Spleen (tissue), 11 donors: ENCODE measurements around the gene RPP14. TPM values are rescaled to one million over a fixed set of nuclear protein-coding genes. Genes with fewer than 3 reads are reported as not detected.

Experiments used
- DNase-seq: peaks from one replicate; pipeline ENCODE4 v3.0.0-alpha.2; 2020
- H3K27ac ChIP-seq, 8 donors: fragments of 200-600 bp; sonication (generic) in 7 of 8; 1 replicate in 4 of 8; 2 replicates in 4 of 8; pipeline versions ENCODE4 v1.5.0 to v1.8.0; 2016 to 2021; ENCODE audit warnings: inconsistent platforms in 4 of 8, mild to moderate bottlenecking in 4 of 8, moderate library complexity in 1 of 8
- H3K27me3 ChIP-seq, 7 donors: fragments of 200-600 bp; sonication (generic) in 6 of 7; replicated peaks in 1 of 7; 1 replicate in 4 of 7; 2 replicates in 3 of 7; pipeline versions ENCODE4 v1.5.0 to v1.8.0; 2016 to 2021; ENCODE audit warnings: inconsistent platforms in 3 of 7, mild to moderate bottlenecking in 1 of 7
- H3K36me3 ChIP-seq, 6 donors: fragments of 200-600 bp; sonication (generic) in 5 of 6; 1 replicate in 4 of 6; 2 replicates in 2 of 6; pipeline versions ENCODE4 v1.5.0 to v1.8.0; 2016 to 2021; ENCODE audit warnings: inconsistent platforms in 2 of 6
- H3K4me1 ChIP-seq, 6 donors: fragments of 200-600 bp; sonication (generic) in 5 of 6; 1 replicate in 3 of 6; 2 replicates in 3 of 6; pipeline versions ENCODE4 v1.5.0 to v1.8.0; 2016 to 2021; ENCODE audit warnings: inconsistent platforms in 3 of 6
- H3K4me3 ChIP-seq, 8 donors: fragments of 200-600 bp; sonication (generic) in 7 of 8; 1 replicate in 4 of 8; 2 replicates in 4 of 8; pipeline versions ENCODE4 v1.5.0 to v1.8.0; 2016 to 2021; ENCODE audit warnings: inconsistent platforms in 4 of 8, mild to moderate bottlenecking in 4 of 8, moderate library complexity in 2 of 8
- H3K9me3 ChIP-seq, 8 donors: fragments of 200-600 bp; sonication (generic) in 7 of 8; 1 replicate in 4 of 8; 2 replicates in 4 of 8; pipeline versions ENCODE4 v1.5.0 to v1.8.0; 2016 to 2021; ENCODE audit warnings: inconsistent platforms in 4 of 8
- CTCF ChIP-seq, 11 experiments: fragments of 200-600 bp in 7 of 11; fragments of 450-650 bp in 4 of 11; sonication (generic) in 4 of 11; IDR thresholded peaks in 8 of 11; conservative IDR thresholded peaks in 3 of 11; 1 replicate in 7 of 11; 2 replicates in 4 of 11; pipeline versions ENCODE4 v1.4.0 to v1.8.0; 2016 to 2021; ENCODE audit warnings: antibody characterized with exemption in 11 of 11, inconsistent platforms in 4 of 11, mild to moderate bottlenecking in 1 of 11
- POLR2A ChIP-seq, 3 donors: fragments of 450-650 bp; IDR thresholded peaks; one replicate each; pipeline ENCODE4 v1.5.1; 2017; ENCODE audit warnings: antibody characterized with exemption in 3 of 3, mild to moderate bottlenecking in 1 of 3
- POLR2AphosphoS5 ChIP-seq, 3 donors: sonication (generic); formaldehyde crosslinking; IDR thresholded peaks; one replicate each; pipeline ENCODE4 v1.5.1; 2017; ENCODE audit warnings: antibody characterized with exemption in 3 of 3
- WGBS, 5 donors: extraction: QIAGEN DNeasy Blood & Tissue Kit in 3 of 5; methylation state at CpG; one replicate each; pipeline versions ENCODE4 v1.1.5 to v1.1.7; 2013 to 2018; 5-methylcytosine and 5-hydroxymethylcytosine counted together
- intact Hi-C: fragments of 100-400 bp; cut with DNase I; formaldehyde crosslinking; loops from one replicate; pipeline ENCODE4 v1.15.0; 2023; ENCODE audit warnings: low total_unique reads
- polyA plus RNA-seq, 3 donors: library from polyadenylated mRNA; stranded (reverse); fragments of 200-250 nt; gene quantifications; one replicate each; pipeline ENCODE4 v1.2.1, GENCODE V29; 2013
- total RNA-seq, 7 donors: library from RNA; depleted of rRNA in 3 of 7; stranded (reverse); fragments of >200 nt in 3 of 7; fragmentation: NEBNext Ultra II Directional in 4 of 7; extraction: Animal tissue kit (Norgen Biotek cat#: 25700) in 4 of 7; gene quantifications; one replicate each; pipeline versions ENCODE4 v1.1.0 to v1.2.1, GENCODE V29; 2016 to 2021
- donor health status: healthy with polysubstance abuse.
- donor health status: DM: no; HTN: no; CAD: no; lungs with moderate emphysema.
- donor health status: DM: no; HTN: no; CAD: no.
- donor health status: Bipolar disorder and iron deficiency.
- donor health status: healthy.
- donor health status: DM: no; HTN: no; CAD: no.
- donor health status: DM: yes; HTN: yes; CAD: no.

The RPP14 gene
- total and polyA plus RNA-seq, 10 donors = 6.2 to 21.3 (median 14.3) TPM

DNA sequence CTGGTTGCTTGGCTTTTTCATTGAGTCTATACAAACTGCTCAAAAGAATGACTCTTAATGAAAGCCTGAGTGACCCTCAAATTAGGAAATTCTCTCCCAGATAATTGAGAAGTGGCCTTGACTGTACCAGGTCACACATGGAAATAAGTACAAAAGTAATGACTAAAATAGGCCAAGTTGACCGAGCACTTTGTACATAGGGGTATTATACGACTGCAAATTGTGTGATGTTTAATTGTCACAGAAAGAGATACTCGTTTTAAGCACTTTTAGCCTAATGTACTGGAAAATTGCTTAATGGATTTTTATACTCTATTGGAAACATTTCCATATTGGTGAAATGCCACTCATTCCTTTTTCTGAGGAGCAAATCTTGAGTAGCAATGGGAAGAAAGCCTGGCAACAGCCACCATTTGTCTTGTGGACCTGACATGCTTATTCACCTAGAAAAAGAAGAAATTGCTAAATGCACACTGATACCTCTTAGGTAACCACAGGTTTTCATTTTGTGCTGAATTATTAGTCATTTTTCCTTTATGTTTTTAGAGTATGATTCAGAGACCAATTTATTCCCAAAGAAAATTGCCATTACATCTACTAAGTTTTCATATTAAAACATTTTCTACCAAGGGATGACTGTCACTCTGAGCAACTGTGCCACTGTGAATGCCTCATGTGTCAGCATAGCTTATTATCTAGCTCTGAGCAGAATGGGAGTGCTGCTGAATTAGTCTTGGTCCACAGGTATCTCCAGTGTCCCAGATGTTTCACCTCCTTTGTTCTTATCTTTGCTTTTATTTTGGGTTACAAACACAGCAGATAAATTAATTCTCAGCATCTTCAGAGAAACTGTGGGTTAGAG is 17.7 kb downstream of the RPP14 start:
- Histone ChIP-seq H3K27me3 (no peaks in the 10 kb centered on the region), H3K4me3 (no peak overlapping the region), H3K9me3 (no peaks in the 10 kb centered on the region), H3K27ac (peak overlapping the region in 6 of 8 donors; percentile 16 to 79 (median 72)), H3K36me3 (peaks cover 0 to 13% (median 6%) of the 10 kb centered on the region in 6 donors), H3K4me1 (peaks cover 20 to 62% (median 40%) of the 10 kb centered on the region in 6 donors)
- intact Hi-C loops = loop anchor here (5.0 to 10.0 kb wide), 2 partner anchors 89 to 211 kb away; partner anchors contain the start of gene ACOX2
- 65 to 86% (median 68%) methylated on average over 3 of the region's 3 CpGs for WGBS, 5 donors
- TF ChIP-seq CTCF (IDR thresholded peaks at IDR 0.05 in 8 of 11, conservative IDR thresholded peaks at IDR 0.05 in 3 of 11) (no peak), POLR2A (IDR thresholded peaks at IDR 0.05) (no peak), POLR2AphosphoS5 (IDR thresholded peaks at IDR 0.05) (no peak)
- DNase-seq = no peak

DNA sequence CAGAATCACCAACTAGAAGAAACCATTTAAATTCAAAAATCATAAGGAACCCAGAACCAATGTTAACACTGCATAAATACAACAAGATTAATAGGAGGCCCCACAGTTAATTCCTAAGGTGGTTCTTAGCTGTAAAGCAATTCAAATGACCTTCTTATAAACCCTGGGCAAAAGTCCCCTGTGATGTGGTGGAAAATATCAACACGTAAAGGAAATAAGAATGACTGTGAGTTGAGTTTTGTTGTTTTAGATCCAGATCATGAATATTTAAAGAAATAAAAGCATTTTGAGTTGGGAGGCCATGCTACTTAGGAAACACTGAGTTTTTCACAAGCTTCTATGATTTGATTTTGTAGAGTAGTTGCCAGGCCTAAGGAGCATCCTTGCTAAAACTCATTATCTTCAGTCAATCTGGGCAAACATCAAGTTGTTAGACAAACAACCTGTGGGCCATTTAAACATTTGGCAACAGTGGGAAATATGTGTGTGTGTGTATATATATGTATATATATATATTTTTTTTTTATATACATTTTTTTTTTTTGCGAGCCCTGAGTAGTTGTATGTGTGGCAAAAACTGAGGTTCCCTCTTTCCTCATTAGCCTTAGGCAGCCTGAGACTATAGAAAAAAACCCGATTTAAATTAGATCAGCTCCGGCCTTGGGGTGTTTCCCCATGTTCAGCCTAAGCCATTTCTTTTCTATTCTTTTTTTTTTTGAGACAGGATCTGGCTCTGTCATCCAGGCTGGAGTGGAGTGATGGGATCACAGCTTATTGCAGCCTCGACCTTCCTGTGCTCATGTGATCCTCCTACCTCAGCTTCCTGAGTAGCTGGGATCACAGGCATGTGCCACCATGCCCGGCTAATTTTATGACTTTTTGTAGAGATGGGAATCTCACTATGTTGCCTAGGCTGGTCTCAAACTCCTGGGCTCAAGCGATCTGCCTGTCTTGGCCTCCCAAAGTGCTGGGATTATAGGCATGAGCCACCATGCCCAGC is 18.6 kb downstream of the RPP14 start:
- TF ChIP-seq POLR2AphosphoS5 (IDR thresholded peaks at IDR 0.05) (peak in 1 of 3 donors; percentile 18), POLR2A (IDR thresholded peaks at IDR 0.05) (no peak), CTCF (IDR thresholded peaks at IDR 0.05 in 8 of 11, conservative IDR thresholded peaks at IDR 0.05 in 3 of 11) (no peak)
- 60 to 67% (median 62%) methylated on average over 6 to 7 of the region's 7 CpGs for WGBS, 5 donors
- H3K9me3 ChIP-seq = no peaks in the 10 kb centered on the region
- DNase-seq = no peak
- peaks cover 20 to 62% (median 40%) of the 10 kb centered on the region in 6 donors for H3K4me1 ChIP-seq
- peak overlapping the region; percentile 21 to 79 (median 70) for H3K27ac ChIP-seq
- intact Hi-C loops = loop anchor here (5.0 to 10.0 kb wide), 2 partner anchors 88 to 210 kb away; partner anchors contain the start of gene ACOX2
- no peaks in the 10 kb centered on the region for H3K27me3 ChIP-seq
- H3K4me3 ChIP-seq = no peak overlapping the region
- peaks cover 0 to 4% (median 1%) of the 10 kb centered on the region in 6 donors for H3K36me3 ChIP-seq

DNA sequence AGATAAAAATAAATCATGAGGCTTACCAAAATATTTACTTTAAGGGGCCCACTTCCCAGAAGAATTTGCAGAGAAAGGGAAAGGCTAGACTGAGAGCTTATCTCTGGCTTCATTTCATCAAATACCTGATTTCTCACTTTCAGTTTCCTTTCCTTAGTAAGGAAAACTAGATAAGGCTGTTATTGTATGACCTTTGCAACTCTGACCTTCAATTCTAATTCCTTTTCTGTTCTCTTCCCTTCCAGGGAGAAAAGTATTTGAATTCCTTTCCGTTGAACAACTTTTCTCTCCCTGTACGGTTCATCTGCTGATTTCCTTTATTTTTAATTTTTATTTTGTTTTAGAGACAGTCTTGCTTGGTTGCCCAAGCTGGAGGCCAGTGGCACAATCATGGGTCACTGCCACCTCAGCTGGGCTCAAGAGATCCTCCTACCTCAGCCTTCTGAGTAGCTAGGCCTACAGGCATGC is 19.5 kb downstream of the RPP14 start:
- Histone ChIP-seq H3K9me3 (no peaks in the 10 kb centered on the region), H3K4me1 (peaks cover 20 to 62% (median 40%) of the 10 kb centered on the region in 6 donors), H3K4me3 (no peak overlapping the region), H3K36me3 (no peaks in the 10 kb centered on the region), H3K27ac (peak overlapping the region; percentile 21 to 79 (median 70)), H3K27me3 (no peaks in the 10 kb centered on the region)
- TF ChIP-seq POLR2AphosphoS5 (IDR thresholded peaks at IDR 0.05) (no peak), CTCF (IDR thresholded peaks at IDR 0.05 in 8 of 11, conservative IDR thresholded peaks at IDR 0.05 in 3 of 11) (no peak), POLR2A (IDR thresholded peaks at IDR 0.05) (no peak)
- intact Hi-C loops = loop anchor here (10.0 kb wide), 1 partner anchor 209 kb away; the partner anchor contains the start of gene ACOX2
- 36 to 62% (median 49%) methylated on average over 2 of the region's 2 CpGs for WGBS, 5 donors
- no peak for DNase-seq
